CD4-positive, alpha-beta memory T cell (primary cell): ENCODE results near the gene DIRAS3. TPM values are rescaled to one million over a fixed set of nuclear protein-coding genes. Genes with fewer than 3 reads are reported as not detected.

Experiments used
- CTCF ChIA-PET: fragments of 350-600 bp; sonication (Branson Sonifier 250); formaldehyde crosslinking; loops from one replicate; lab custom pipeline; 2021; ENCODE audit warnings: inconsistent platforms; ENCODE audit not compliant: partially characterized antibody; lab: Charles Lee
- POLR2A ChIA-PET: fragments of 350-600 bp; sonication (Branson Sonifier 250); formaldehyde crosslinking; loops from one replicate; lab custom pipeline; 2021; ENCODE audit not compliant: partially characterized antibody; lab: Charles Lee
- DNase-seq, 5 donors: peaks; one replicate each; pipeline versions ENCODE4 v3.0.0 to v3.0.0-alpha.2; 2020 to 2022; ENCODE audit warnings: mixed read lengths in 1 of 5
- H3K27ac ChIP-seq: one replicate; pipeline ENCODE4 v1.7.0; 2013; ENCODE audit warnings: low read depth, low read length
- H3K27me3 ChIP-seq: 2 replicates; pipeline ENCODE4 v1.7.0; 2013; ENCODE audit warnings: mild to moderate bottlenecking, low read length, moderate library complexity; ENCODE audit not compliant: insufficient read depth
- H3K36me3 ChIP-seq: 2 replicates; pipeline ENCODE4 v1.7.0; 2013; ENCODE audit warnings: mild to moderate bottlenecking, low read length, moderate library complexity; ENCODE audit not compliant: insufficient read depth
- H3K4me1 ChIP-seq: 2 replicates; pipeline ENCODE4 v1.7.0; 2013; ENCODE audit warnings: mild to moderate bottlenecking, low read length, moderate library complexity; ENCODE audit not compliant: insufficient read depth
- H3K4me3 ChIP-seq, 2 donors: one replicate each; pipeline ENCODE4 v1.7.0; 2013; ENCODE audit warnings: low read length in 2 of 2, mild to moderate bottlenecking in 1 of 2
- H3K9me3 ChIP-seq, 2 donors: one replicate each; pipeline ENCODE4 v1.7.0; 2013; ENCODE audit warnings: low read length in 2 of 2, control low read depth in 1 of 2; ENCODE audit not compliant: control insufficient read depth in 1 of 2
- H3K27ac Mint-ChIP-seq, 7 donors: one replicate each; pipeline ENCODE4 v1.8.0; 2020 to 2021; ENCODE audit warnings: mixed read lengths in 7 of 7, mild to moderate bottlenecking in 6 of 7, inconsistent platforms in 3 of 7, moderate library complexity in 3 of 7
- H3K27me3 Mint-ChIP-seq, 2 donors: one replicate each; pipeline ENCODE4 v1.8.0; 2020 to 2021; ENCODE audit warnings: mixed read lengths in 2 of 2
- H3K36me3 Mint-ChIP-seq, 2 donors: one replicate each; pipeline ENCODE4 v1.8.0; 2020 to 2021; ENCODE audit warnings: mixed read lengths in 2 of 2, inconsistent platforms in 1 of 2, mild to moderate bottlenecking in 1 of 2
- H3K4me1 Mint-ChIP-seq, 4 donors: one replicate each; pipeline ENCODE4 v1.8.0; 2020 to 2021; ENCODE audit warnings: mixed read lengths in 4 of 4, mild to moderate bottlenecking in 1 of 4
- H3K4me3 Mint-ChIP-seq, 8 donors: one replicate each; pipeline ENCODE4 v1.8.0; 2020 to 2021; ENCODE audit warnings: mixed read lengths in 8 of 8, mild to moderate bottlenecking in 7 of 8, moderate library complexity in 6 of 8, inconsistent platforms in 3 of 8
- H3K9me3 Mint-ChIP-seq, 8 donors: one replicate each; pipeline ENCODE4 v1.8.0; 2020 to 2021; ENCODE audit warnings: mixed read lengths in 8 of 8, mild to moderate bottlenecking in 5 of 8, inconsistent platforms in 3 of 8, moderate library complexity in 1 of 8
- intact Hi-C: fragments of 100-400 bp; cut with micrococcal nuclease; formaldehyde crosslinking; loops from one replicate; pipeline ENCODE4 v1.15.1; 2023
- polyA plus RNA-seq, 2 donors: library from polyadenylated mRNA; unstranded; fragments of 300-500 nt; fragmentation: Illumina TruSeq; gene quantifications; one replicate each; pipeline ENCODE4 v1.2.3, GENCODE V29; 2021
- total RNA-seq, 2 experiments: library from RNA; stranded (reverse); gene quantifications; one replicate each; pipeline ENCODE4 v1.2.3, GENCODE V29; 2021

Gene DIRAS3, protein sequence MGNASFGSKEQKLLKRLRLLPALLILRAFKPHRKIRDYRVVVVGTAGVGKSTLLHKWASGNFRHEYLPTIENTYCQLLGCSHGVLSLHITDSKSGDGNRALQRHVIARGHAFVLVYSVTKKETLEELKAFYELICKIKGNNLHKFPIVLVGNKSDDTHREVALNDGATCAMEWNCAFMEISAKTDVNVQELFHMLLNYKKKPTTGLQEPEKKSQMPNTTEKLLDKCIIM
- total RNA-seq (not detected), polyA plus RNA-seq (not detected)

DNA sequence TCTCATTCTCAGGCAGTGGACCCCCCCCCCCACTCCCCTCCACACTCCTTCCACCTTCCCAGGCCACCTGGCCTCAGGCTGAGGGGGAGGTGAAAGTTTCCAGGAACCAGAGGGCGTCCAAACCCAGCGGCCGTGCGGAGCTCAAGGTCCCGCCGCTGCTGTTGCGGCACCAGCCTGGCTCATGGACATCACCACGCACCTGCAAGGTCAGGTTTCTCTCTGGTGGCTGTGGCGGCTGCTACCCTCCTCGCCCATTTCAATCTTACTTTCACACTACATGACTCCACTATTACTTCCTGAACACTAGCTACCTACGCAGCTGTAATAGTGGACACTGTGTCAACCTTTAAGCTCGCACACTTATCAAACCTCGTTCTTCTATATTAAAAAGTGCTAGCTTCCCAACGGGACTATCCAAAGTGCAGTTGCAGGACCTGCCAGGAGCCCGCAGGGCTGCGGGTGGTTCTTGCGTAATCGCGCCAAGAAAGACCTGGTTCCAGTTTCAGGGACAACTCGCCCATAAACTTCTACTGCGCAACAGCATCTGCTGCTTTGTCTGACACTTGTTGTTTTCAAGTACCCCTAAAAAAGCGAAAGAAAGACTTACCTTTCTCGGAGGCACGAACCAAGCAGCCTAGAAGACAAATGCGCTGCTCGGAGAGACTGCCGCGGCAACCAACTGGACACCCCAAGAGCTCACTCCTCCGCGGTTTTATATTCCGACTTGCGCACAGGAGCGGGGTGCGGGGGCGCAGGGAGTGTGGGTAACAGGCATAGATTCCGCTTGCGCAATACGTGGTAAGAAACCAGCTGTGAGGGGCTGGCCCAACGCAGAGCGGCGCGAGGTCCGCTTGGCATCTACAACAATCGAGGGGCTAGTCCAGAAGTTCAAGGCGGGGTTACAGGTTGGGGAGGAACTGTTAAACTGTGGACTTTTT lies at the start of gene DIRAS3:
DIRAS3 (minus strand) TSS at position 687 of the 938 bp plus-strand sequence. CDS start 3,330 bp downstream, outside the sequence.
- CTCF ChIA-PET: no interaction called here
- Histone ChIP-seq H3K36me3 (no peaks in the 10 kb centered on the region), H3K4me3 (no peak within 1 kb of the TSS), H3K27ac (no peak within 1 kb of the TSS), H3K9me3 (no peaks in the 10 kb centered on the region), H3K4me1 (no peaks in the 10 kb centered on the region), H3K27me3 (no peaks in the 10 kb centered on the region)
- Mint-ChIP-seq H3K4me1 (peaks cover 0 to 11% (median 1%) of the 10 kb centered on the region in 4 donors), H3K27me3 (peaks cover 6 to 10% of the 10 kb centered on the region in 2 donors), H3K27ac (no peak within 1 kb of the TSS), H3K9me3 (peaks cover 0 to 3% (median 0%) of the 10 kb centered on the region in 8 donors), H3K36me3 (no peaks in the 10 kb centered on the region), H3K4me3 (peak within 1 kb of the TSS in 1 of 8 donors; percentile 28)
- intact Hi-C loops: no loop called here
- POLR2A ChIA-PET: no interaction called here
- no peak for DNase-seq

DNA sequence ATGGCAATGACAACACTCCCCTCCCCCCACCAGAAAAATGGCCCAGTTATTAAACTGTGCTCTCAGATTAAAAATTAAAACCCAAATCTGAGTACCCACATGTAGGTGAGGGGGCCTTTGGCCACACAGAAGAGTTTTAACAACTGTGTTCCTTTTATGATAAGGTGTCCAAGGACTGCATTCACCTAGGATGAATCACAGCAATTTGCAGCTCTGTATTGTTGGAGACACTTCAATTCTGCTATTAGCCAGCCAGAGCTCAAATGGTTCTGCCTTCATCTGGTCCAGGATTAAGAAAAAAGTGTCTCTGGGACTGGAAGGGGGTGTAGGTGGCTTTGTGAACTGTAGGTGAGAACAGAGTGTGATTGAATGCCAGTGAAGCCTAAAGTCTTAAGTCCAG lies 43.3 kb upstream of the DIRAS3 start:
- Histone ChIP-seq H3K4me3 (no peak overlapping the region), H3K9me3 (no peaks in the 10 kb centered on the region), H3K4me1 (no peaks in the 10 kb centered on the region), H3K27me3 (no peaks in the 10 kb centered on the region), H3K27ac (no peak overlapping the region), H3K36me3 (no peaks in the 10 kb centered on the region)
- CTCF ChIA-PET: interaction anchor here (3.3 kb wide), 1 partner anchor 24 kb away, joined by 13 read pairs; no protein-coding TSS in a partner anchor
- peaks cover 0 to 1% of the 10 kb centered on the region in 2 donors for H3K27me3 Mint-ChIP-seq
- intact Hi-C loops: no loop called here
- H3K36me3 Mint-ChIP-seq: no peaks in the 10 kb centered on the region
- H3K27ac Mint-ChIP-seq: no peak overlapping the region
- H3K4me3 Mint-ChIP-seq: no peak overlapping the region
- DNase-seq: no peak
- no peaks in the 10 kb centered on the region for H3K4me1 Mint-ChIP-seq
- H3K9me3 Mint-ChIP-seq: peaks cover 0 to 3% (median 0%) of the 10 kb centered on the region in 8 donors
- POLR2A ChIA-PET: no interaction called here

GRCh38 chr1:68087184-68087583 lies 36.8 kb upstream of the DIRAS3 start:
- Histone ChIP-seq H3K27ac (no peak overlapping the region), H3K4me3 (no peak overlapping the region), H3K27me3 (no peaks in the 10 kb centered on the region), H3K36me3 (no peaks in the 10 kb centered on the region), H3K4me1 (no peaks in the 10 kb centered on the region), H3K9me3 (no peaks in the 10 kb centered on the region)
- H3K27ac Mint-ChIP-seq: no peak overlapping the region
- no peaks in the 10 kb centered on the region for H3K36me3 Mint-ChIP-seq
- DNase-seq: no peak
- ChIA-PET POLR2A (no interaction called here), CTCF (interaction anchor here (1.0 kb wide), 1 partner anchor 30 kb away, joined by 3 read pairs; no protein-coding TSS in a partner anchor)
- intact Hi-C loops: no loop called here
- H3K9me3 Mint-ChIP-seq: peaks cover 0 to 2% (median 0%) of the 10 kb centered on the region in 8 donors
- H3K27me3 Mint-ChIP-seq: no peaks in the 10 kb centered on the region
- no peak overlapping the region for H3K4me3 Mint-ChIP-seq
- no peaks in the 10 kb centered on the region for H3K4me1 Mint-ChIP-seq

GRCh38 chr1:68085752-68086151 lies 35.3 kb upstream of the DIRAS3 start:
- no peaks in the 10 kb centered on the region for H3K36me3 Mint-ChIP-seq
- POLR2A ChIA-PET: no interaction called here

DNA sequence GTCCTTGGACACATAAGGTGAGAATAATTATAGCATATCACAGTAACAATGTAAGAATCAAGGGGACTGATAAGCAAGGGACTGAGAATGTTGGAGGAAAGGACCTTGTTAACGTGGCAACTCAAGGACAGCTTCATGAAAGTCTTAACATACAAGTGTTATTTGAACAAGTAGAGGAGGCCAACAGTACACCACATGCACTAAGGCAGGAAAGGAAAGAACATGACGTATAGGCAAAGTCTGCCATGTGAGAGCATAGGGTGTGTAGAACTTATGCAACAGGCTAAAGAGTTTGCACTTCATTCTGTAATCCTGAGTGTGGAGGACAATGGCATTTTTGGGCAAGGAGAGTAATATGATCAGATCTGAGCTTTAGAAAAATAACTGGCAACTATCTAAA lies 33.3 kb upstream of the DIRAS3 start:
- Histone ChIP-seq H3K4me3 (no peak overlapping the region), H3K9me3 (no peaks in the 10 kb centered on the region), H3K27me3 (no peaks in the 10 kb centered on the region), H3K4me1 (no peaks in the 10 kb centered on the region), H3K27ac (no peak overlapping the region), H3K36me3 (no peaks in the 10 kb centered on the region)
- H3K36me3 Mint-ChIP-seq: no peaks in the 10 kb centered on the region
- peaks cover 0 to 2% of the 10 kb centered on the region in 2 donors for H3K27me3 Mint-ChIP-seq
- no peak for DNase-seq
- H3K4me1 Mint-ChIP-seq: no peaks in the 10 kb centered on the region
- no peak overlapping the region for H3K27ac Mint-ChIP-seq
- peaks cover 0 to 6% (median 2%) of the 10 kb centered on the region in 8 donors for H3K9me3 Mint-ChIP-seq
- no peak overlapping the region for H3K4me3 Mint-ChIP-seq
- ChIA-PET POLR2A (no interaction called here), CTCF (no interaction called here)
- intact Hi-C loops: no loop called here

More at GRCh38 chr1:68085752-68086151, 35.3 kb upstream of the DIRAS3 start:
- no peaks in the 10 kb centered on the region for H3K27me3 Mint-ChIP-seq
- no peak overlapping the region for H3K4me3 Mint-ChIP-seq
- no peak overlapping the region for H3K27ac ChIP-seq
- H3K4me1 Mint-ChIP-seq: no peaks in the 10 kb centered on the region
- intact Hi-C loops: no loop called here
- CTCF ChIA-PET: no interaction called here
- no peaks in the 10 kb centered on the region for H3K9me3 ChIP-seq
- H3K36me3 ChIP-seq: no peaks in the 10 kb centered on the region
- peaks cover 0 to 2% (median 0%) of the 10 kb centered on the region in 8 donors for H3K9me3 Mint-ChIP-seq
- no peaks in the 10 kb centered on the region for H3K27me3 ChIP-seq
- H3K4me1 ChIP-seq: no peaks in the 10 kb centered on the region
- no peak for DNase-seq
- no peak overlapping the region for H3K4me3 ChIP-seq
- H3K27ac Mint-ChIP-seq: no peak overlapping the region

DNA sequence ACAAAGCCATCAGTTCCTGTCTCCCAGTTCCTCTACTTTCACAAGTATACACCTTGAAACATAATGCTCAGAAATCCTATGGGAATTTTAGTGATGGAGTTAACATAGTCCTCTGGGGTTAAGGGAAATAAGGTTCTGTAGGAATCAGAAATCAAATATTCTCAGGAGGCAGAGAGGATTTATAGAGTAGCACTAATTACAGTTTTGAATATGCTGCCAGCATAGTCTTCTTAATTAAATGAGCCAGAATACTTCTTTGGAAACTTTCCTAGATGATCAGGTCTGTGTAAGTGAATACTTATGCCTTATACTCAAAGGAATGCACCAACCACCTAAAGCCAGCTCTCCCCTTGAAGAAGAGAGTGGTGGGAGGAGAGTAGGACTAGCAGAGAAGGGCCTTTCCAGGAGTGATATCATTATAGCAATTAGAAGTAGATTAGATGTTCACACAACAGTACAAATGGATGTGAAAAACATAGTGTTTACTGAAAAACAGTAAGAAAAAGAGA lies 31.4 kb upstream of the DIRAS3 start:
- Mint-ChIP-seq H3K4me3 (no peak overlapping the region), H3K27me3 (peaks cover 0 to 2% of the 10 kb centered on the region in 2 donors), H3K4me1 (no peaks in the 10 kb centered on the region), H3K36me3 (no peaks in the 10 kb centered on the region), H3K9me3 (peaks cover 0 to 11% (median 4%) of the 10 kb centered on the region in 8 donors), H3K27ac (no peak overlapping the region)
- CTCF ChIA-PET: no interaction called here
- DNase-seq: no peak
- H3K4me1 ChIP-seq: no peaks in the 10 kb centered on the region
- intact Hi-C loops: no loop called here
- no peak overlapping the region for H3K27ac ChIP-seq
- no peaks in the 10 kb centered on the region for H3K36me3 ChIP-seq
- no peaks in the 10 kb centered on the region for H3K9me3 ChIP-seq
- H3K4me3 ChIP-seq: no peak overlapping the region
- POLR2A ChIA-PET: no interaction called here
- H3K27me3 ChIP-seq: no peaks in the 10 kb centered on the region

GRCh38 chr1:68078647-68079046 lies 28.2 kb upstream of the DIRAS3 start:
- Mint-ChIP-seq H3K27ac (no peak overlapping the region), H3K9me3 (peaks cover 0 to 14% (median 6%) of the 10 kb centered on the region in 8 donors), H3K36me3 (no peaks in the 10 kb centered on the region), H3K4me1 (no peaks in the 10 kb centered on the region), H3K27me3 (peaks cover 0 to 2% of the 10 kb centered on the region in 2 donors), H3K4me3 (no peak overlapping the region)
- DNase-seq: no peak
- Histone ChIP-seq H3K36me3 (no peaks in the 10 kb centered on the region), H3K9me3 (no peaks in the 10 kb centered on the region), H3K27ac (no peak overlapping the region), H3K4me1 (no peaks in the 10 kb centered on the region), H3K27me3 (no peaks in the 10 kb centered on the region), H3K4me3 (no peak overlapping the region)
- POLR2A ChIA-PET: no interaction called here
- intact Hi-C loops: no loop called here
- CTCF ChIA-PET: no interaction called here
